CD4-positive, alpha-beta T cell (primary cell): ENCODE data around the gene GFY. TPM values are rescaled to one million over a fixed set of nuclear protein-coding genes. Genes with fewer than 3 reads are reported as not detected.

ENCODE experiments used
- ATAC-seq: fragments of 200-7000 bp; cut with Tn5 transposase; one replicate; pipeline ENCODE4 v1.10.0; 2022; ENCODE audit warnings: mild to moderate bottlenecking; ENCODE audit not compliant: poor library complexity
- CTCF ChIA-PET: fragments of 350-600 bp; sonication (Branson Sonifier 250); formaldehyde crosslinking; loops from one replicate; lab custom pipeline; 2021; ENCODE audit warnings: antibody characterized with exemption, inconsistent platforms; lab: Charles Lee
- POLR2A ChIA-PET: fragments of 350-600 bp; sonication (Branson Sonifier 250); formaldehyde crosslinking; loops from one replicate; lab custom pipeline; 2021; ENCODE audit warnings: antibody characterized with exemption, inconsistent platforms; lab: Charles Lee
- DNase-seq, 14 experiments: peaks; one replicate each; pipeline ENCODE4 v3.0.0-alpha.2; 2013 to 2020; ENCODE audit warnings: mixed read lengths in 2 of 14
- H3K27ac ChIP-seq, 2 donors: one replicate each; pipeline versions ENCODE4 v1.5.1 to v1.7.0; 2013; ENCODE audit warnings: low read length in 2 of 2, low read depth in 1 of 2, mild to moderate bottlenecking in 1 of 2
- H3K27me3 ChIP-seq, 2 experiments: 1 replicate in 1 of 2; 2 replicates in 1 of 2; pipeline versions ENCODE4 v1.6.1 to v1.7.0; 2013; ENCODE audit warnings: low read length in 2 of 2, control low read depth in 1 of 2, mild to moderate bottlenecking in 1 of 2, moderate library complexity in 1 of 2; ENCODE audit not compliant: insufficient read depth in 2 of 2, control insufficient read depth in 1 of 2
- H3K36me3 ChIP-seq: one replicate; pipeline ENCODE4 v1.6.1; 2013; ENCODE audit warnings: low read length, control low read depth; ENCODE audit not compliant: insufficient read depth
- H3K4me1 ChIP-seq: one replicate; pipeline ENCODE4 v1.6.1; 2013; ENCODE audit warnings: low read length, control low read depth; ENCODE audit not compliant: insufficient read depth
- H3K4me3 ChIP-seq: one replicate; pipeline ENCODE4 v1.5.1; 2013; ENCODE audit warnings: mild to moderate bottlenecking, low read length, moderate library complexity
- H3K9me3 ChIP-seq, 2 experiments: 1 replicate in 1 of 2; 2 replicates in 1 of 2; pipeline versions ENCODE4 v1.6.1 to v1.7.0; 2013; ENCODE audit warnings: low read length in 2 of 2, mild to moderate bottlenecking in 2 of 2, control low read depth in 1 of 2, moderate library complexity in 1 of 2; ENCODE audit not compliant: control insufficient read depth in 1 of 2, insufficient read depth in 1 of 2
- H3K27ac Mint-ChIP-seq: one replicate; pipeline ENCODE4 v1.8.0; 2020; ENCODE audit warnings: mixed read lengths
- H3K27me3 Mint-ChIP-seq: one replicate; pipeline ENCODE4 v1.8.0; 2021; ENCODE audit warnings: mixed read lengths
- H3K36me3 Mint-ChIP-seq: one replicate; pipeline ENCODE4 v1.8.0; 2021; ENCODE audit warnings: low read depth, mixed read lengths
- H3K4me1 Mint-ChIP-seq: one replicate; pipeline ENCODE4 v1.8.0; 2021; ENCODE audit warnings: low read depth, mixed read lengths
- H3K4me3 Mint-ChIP-seq: one replicate; pipeline ENCODE4 v1.8.0; 2020; ENCODE audit warnings: mild to moderate bottlenecking, mixed read lengths
- H3K9me3 Mint-ChIP-seq: one replicate; pipeline ENCODE4 v1.8.0; 2020; ENCODE audit warnings: mixed read lengths
- intact Hi-C, 2 experiments: fragments of 100-400 bp; cut with DNase I in 1 of 2; cut with micrococcal nuclease in 1 of 2; formaldehyde crosslinking; loops; one replicate each; pipeline versions ENCODE4 v1.15.1 to v1.9.0; 2023 to 2025; cut with DNase I, micrococcal nuclease
- total RNA-seq, 174 experiments: library from RNA in 2 of 174; stranded (reverse) in 2 of 174; gene quantifications; one replicate each; pipeline ENCODE4 v1.2.3 and lab custom pipeline; 2021 to 2026
- TF ChIP-seq, protein P1 (sequence below): fragments of 200-600 bp; IDR thresholded peaks from one replicate; pipeline ENCODE4 v1.8.0; 2022; ENCODE audit warnings: antibody characterized with exemption, mild to moderate bottlenecking

Gene GFY
- total RNA-seq, 2 experiments from 2014 or later, result not detected

DNA sequence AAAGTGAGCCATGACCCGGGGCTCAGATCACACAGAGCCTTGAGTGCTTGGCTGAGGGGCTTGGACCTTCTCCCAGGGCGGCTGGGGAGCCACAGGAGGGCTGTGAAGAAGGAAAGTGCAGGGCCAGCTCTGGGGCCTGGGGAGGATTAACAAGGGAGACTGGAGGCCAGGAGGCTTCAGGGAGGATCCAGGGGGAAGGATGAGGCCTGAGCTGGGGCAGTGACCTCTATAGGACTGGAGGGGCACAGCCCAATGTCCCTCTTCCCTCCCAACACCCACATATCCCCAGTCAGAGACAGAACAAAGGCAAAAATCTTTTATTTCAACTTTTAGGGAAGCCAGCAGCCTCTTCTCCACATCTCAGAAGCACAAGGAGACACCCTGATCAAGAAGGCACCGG, 20.8 kb downstream of the GFY start:
- Histone ChIP-seq H3K36me3 (peaks cover 32% of the 10 kb centered on the region), H3K27me3 (peaks cover 14 to 15% of the 10 kb centered on the region in 2 experiments), H3K4me1 (peaks cover 63% of the 10 kb centered on the region), H3K9me3 (no peaks in the 10 kb centered on the region), H3K4me3 (no peak overlapping the region), H3K27ac (no peak overlapping the region)
- Mint-ChIP-seq H3K4me1 (peaks cover 41% of the 10 kb centered on the region), H3K27ac (no peak overlapping the region), H3K9me3 (no peaks in the 10 kb centered on the region), H3K4me3 (peak overlapping the region; percentile 25), H3K27me3 (peaks cover 22% of the 10 kb centered on the region), H3K36me3 (peaks cover 53% of the 10 kb centered on the region)
- CTCF ChIA-PET, result interaction anchor here (1.2 to 3.9 kb wide), 5 partner anchors 13 to 30 kb away, joined by 3 to 19 read pairs (median 7); partner anchors contain the start of gene FLT3LG
- DNase-seq, result no peak
- intact Hi-C loops, result loop anchor here in 1 of 2 experiments (10.0 kb wide), 1 partner anchor 451 kb away; the partner anchor contains the start of genes GYS1 and RUVBL2
- no peak for ATAC-seq
- POLR2A ChIA-PET, result no interaction called here
- TF ChIP-seq, protein P1, sequence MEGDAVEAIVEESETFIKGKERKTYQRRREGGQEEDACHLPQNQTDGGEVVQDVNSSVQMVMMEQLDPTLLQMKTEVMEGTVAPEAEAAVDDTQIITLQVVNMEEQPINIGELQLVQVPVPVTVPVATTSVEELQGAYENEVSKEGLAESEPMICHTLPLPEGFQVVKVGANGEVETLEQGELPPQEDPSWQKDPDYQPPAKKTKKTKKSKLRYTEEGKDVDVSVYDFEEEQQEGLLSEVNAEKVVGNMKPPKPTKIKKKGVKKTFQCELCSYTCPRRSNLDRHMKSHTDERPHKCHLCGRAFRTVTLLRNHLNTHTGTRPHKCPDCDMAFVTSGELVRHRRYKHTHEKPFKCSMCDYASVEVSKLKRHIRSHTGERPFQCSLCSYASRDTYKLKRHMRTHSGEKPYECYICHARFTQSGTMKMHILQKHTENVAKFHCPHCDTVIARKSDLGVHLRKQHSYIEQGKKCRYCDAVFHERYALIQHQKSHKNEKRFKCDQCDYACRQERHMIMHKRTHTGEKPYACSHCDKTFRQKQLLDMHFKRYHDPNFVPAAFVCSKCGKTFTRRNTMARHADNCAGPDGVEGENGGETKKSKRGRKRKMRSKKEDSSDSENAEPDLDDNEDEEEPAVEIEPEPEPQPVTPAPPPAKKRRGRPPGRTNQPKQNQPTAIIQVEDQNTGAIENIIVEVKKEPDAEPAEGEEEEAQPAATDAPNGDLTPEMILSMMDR, result no peak

DNA sequence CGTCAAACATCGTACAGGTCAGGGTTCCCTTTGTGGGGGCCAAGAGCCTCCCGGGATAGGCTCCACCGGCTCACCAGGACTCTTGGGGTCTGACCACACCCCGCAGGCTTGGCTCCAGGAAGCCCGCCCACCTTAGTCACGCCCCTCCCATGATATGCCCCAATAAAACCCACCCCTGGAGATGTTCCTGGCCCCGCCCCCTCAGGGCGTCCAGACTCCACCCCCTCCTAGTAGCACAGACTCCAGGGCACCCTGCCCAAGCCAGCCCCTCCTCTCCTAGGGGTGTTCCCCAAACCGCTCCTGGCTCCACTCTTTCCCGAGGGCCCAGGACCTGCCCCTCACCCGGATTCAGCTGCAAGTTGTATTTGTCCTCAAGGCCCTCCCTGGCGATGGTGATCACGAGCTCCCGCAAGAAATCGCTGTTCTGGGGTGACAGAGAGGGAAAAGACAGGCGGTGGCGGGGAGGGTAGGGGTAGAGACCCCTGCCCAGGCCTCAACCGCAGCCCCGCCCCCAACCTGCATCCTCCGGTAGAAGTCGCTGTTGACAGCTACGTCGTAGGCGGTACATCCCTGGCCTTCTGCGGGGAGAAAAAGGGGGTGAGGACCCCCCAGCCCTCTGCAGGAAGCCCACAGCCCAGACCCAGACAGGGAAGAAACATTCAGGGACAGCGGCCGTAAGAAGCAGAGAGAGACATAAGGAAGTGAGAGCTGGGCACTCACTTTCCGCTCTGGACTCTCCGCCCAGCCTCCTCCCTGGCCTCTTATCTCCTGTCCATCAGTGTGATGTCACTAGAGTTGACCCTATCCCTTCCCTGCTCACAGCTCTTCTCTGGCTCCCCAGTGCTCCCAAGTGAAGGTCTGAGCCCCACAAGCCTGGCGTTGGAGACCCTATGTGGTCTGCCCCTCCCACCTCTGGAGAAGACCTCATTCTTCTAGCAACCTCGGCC, 22.6 kb downstream of the GFY start:
- ChIA-PET CTCF (interaction anchor here (0.6 to 1.4 kb wide), 3 partner anchors 22 to 56 kb away, joined by 3 read pairs; no protein-coding TSS in a partner anchor), POLR2A (no interaction called here)
- intact Hi-C loops, result loop anchor here in 1 of 2 experiments (10.0 kb wide), 1 partner anchor 453 kb away; the partner anchor contains the start of genes GYS1 and RUVBL2
- Histone ChIP-seq H3K4me1 (peaks cover 63% of the 10 kb centered on the region), H3K9me3 (no peaks in the 10 kb centered on the region), H3K27ac (no peak overlapping the region), H3K4me3 (no peak overlapping the region), H3K27me3 (no peaks in the 10 kb centered on the region), H3K36me3 (peaks cover 32% of the 10 kb centered on the region)
- Mint-ChIP-seq H3K4me1 (peaks cover 41% of the 10 kb centered on the region), H3K27ac (peak overlapping the region; percentile 20), H3K36me3 (peaks cover 62% of the 10 kb centered on the region), H3K4me3 (no peak overlapping the region), H3K9me3 (no peaks in the 10 kb centered on the region), H3K27me3 (peaks cover 8% of the 10 kb centered on the region)
- TF ChIP-seq, protein P1, result no peak
- ATAC-seq (no peak), DNase-seq (peak in 2 of 14 experiments; percentile 16 to 53)

DNA sequence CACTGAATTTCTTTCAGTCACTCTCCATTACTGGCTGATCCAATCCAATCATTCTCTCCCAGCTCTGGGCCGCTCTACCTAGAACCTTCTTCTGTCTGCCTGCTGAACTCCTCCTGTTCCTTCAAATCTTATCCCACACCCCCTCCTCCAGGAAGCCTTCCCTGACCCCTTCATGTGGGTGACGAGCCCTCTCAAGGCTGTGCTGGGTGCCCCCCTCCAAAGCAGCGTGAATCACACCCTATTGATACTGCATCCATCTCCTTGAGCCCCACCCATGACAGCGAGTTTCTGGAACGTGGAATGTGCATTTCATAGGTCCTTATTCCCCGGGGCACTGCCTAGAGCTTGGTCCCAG, 23.2 kb downstream of the GFY start:
- intact Hi-C loops, result loop anchor here in 1 of 2 experiments (10.0 kb wide), 1 partner anchor 454 kb away; the partner anchor contains the start of genes GYS1 and RUVBL2
- Histone ChIP-seq H3K9me3 (no peaks in the 10 kb centered on the region), H3K4me3 (no peak overlapping the region), H3K27me3 (no peaks in the 10 kb centered on the region), H3K4me1 (peaks cover 63% of the 10 kb centered on the region), H3K27ac (no peak overlapping the region), H3K36me3 (peaks cover 32% of the 10 kb centered on the region)
- DNase-seq (no peak), ATAC-seq (no peak)
- peaks cover 4% of the 10 kb centered on the region for H3K27me3 Mint-ChIP-seq
- ChIA-PET CTCF (no interaction called here), POLR2A (interaction anchor here (0.7 kb wide), 1 partner anchor 28 kb away, joined by 3 read pairs; no protein-coding TSS in a partner anchor)
- TF ChIP-seq, protein P1, result no peak
- no peaks in the 10 kb centered on the region for H3K9me3 Mint-ChIP-seq
- peak overlapping the region; percentile 20 for H3K27ac Mint-ChIP-seq
- peaks cover 45% of the 10 kb centered on the region for H3K4me1 Mint-ChIP-seq
- peaks cover 66% of the 10 kb centered on the region for H3K36me3 Mint-ChIP-seq
- peak overlapping the region; percentile 76 for H3K4me3 Mint-ChIP-seq
